ENCODE data around the gene NDRG3. TPM values are rescaled to one million over a fixed set of nuclear protein-coding genes. Genes with fewer than 3 reads are reported as not detected.
A peak's percentile ranks its signal among the peaks of the same experiment; 100 is the strongest.

Gene NDRG3
- total RNA-seq, 2 experiments from 2014 or later = 14.4 to 22.1 TPM

DNA sequence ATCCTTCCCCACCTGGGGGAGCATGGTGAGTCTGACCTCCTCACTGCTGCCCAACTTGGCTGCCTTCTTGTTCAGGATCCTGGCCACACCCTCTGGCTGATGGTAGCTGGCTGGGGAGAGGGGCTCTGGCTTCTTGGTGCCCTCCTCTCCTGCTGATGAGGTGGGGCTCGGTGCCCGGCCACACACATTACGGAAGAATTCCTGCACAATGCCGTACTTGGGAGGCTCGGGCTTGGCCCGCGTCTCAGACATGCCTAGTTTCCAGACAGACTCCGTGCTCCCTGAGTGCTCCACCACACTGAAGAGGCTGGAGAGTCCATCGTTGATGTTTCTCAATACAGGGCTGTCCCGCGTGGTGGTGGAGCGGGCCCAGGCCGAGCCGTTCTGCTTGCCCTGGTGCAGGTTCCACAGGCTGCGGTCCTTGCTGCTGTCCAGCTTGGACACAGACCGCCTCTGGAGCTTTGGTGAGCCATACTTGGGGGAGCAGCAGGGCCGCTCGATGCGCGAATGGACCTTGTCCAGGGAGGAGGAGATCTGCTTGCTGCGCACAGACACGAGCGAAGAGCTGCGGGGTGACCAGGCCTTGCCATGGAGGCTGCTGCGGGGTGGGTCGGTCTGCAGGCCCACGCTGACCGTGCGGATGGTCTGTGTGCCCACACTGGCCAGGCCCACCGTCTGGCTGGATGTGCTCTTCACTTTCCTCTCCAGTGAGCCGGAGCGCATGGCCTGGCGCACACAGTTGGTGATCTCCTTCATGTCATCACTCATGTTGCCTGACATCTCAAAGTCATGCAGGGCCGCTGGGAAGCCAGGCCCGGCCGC lies 47.6 kb upstream of the NDRG3 start:
- Histone ChIP-seq H3K27ac (ENCODE audit: low read depth, low read length, poor library complexity, severe bottlenecking) (peak overlapping the region; percentile 40), H3K36me3 (ENCODE audit: insufficient read depth, low read length) (peaks cover 13% of the 10 kb centered on the region; the same call in 1 of the 2 replicates), H3K9me3 (ENCODE audit: low read length) (no peaks in the 10 kb centered on the region), H3K4me3 (ENCODE audit: low read depth, low read length, poor library complexity, severe bottlenecking) (no peak overlapping the region), H2AFZ (ENCODE audit: low read length) (0 out of 2 replicates have a peak overlapping the region, but pooled peaks have one; percentile 1), H3K4me1 (ENCODE audit: insufficient read depth, low read length, poor library complexity, severe bottlenecking) (peaks cover 20% of the 10 kb centered on the region), H3K4me2 (ENCODE audit: low read length) (peak overlapping the region; percentile 39), H3K79me2 (ENCODE audit: insufficient read depth, low read depth, low read length) (no peaks in the 10 kb centered on the region), H4K20me1 (ENCODE audit: insufficient read depth, low read length) (no peaks in the 10 kb centered on the region), H3K9me2 (ENCODE audit: insufficient read depth, low read length) (no peaks in the 10 kb centered on the region)
- intact Hi-C loops (cut with micrococcal nuclease; ENCODE audit: unreplicated experiment) = no loop called here
- no peak for TF ChIP-seq CTCF (conservative IDR thresholded peaks at IDR 0.05; ENCODE audit: low read length)
- no peak for TF ChIP-seq EZH2phosphoT487 (IDR thresholded peaks at IDR 0.05; ENCODE audit: borderline replicate concordance, low read depth, low read length)
- ChIA-PET CTCF (ENCODE audit: unreplicated experiment) (interaction anchor here (1.3 kb wide), 1 partner anchor 42 kb away, joined by 4 read pairs; no protein-coding TSS in a partner anchor), POLR2A (interaction anchor here (0.6 to 2.3 kb wide), 4 partner anchors 20 to 189 kb away, joined by 3 to 7 read pairs (median 4); partner anchors contain the start of gene DSN1)
- DNase-seq (ENCODE audit: low spot score) = no peak
- BruUV-seq (replicated peaks) = no TSS peak

DNA sequence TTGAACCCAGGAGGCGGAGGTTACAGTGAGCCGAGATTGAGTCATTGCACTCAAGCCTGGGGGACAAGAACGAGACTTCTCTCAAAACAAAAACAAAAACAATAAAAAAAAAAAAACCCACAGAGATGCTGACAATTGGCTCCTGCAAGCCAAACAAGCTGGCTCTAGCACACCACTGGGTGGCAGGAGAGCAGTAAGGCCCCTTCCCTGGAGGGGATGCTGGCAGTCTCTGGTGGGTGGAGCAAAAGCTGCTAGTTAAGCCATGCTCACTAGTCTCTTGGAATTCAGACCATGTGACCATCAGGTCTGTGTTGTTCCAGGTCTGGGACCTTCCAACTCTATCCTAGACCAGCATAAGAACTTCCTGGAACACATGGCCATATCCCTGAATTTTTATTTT lies 46.5 kb upstream of the NDRG3 start:
- 0 out of 2 replicates have a peak overlapping the region, but pooled peaks have one; percentile 2 for H3K4me2 ChIP-seq (ENCODE audit: low read length)
- H3K9me2 ChIP-seq (ENCODE audit: insufficient read depth, low read length) = no peaks in the 10 kb centered on the region
- no TSS peak for BruUV-seq (replicated peaks)
- H3K4me3 ChIP-seq (ENCODE audit: low read depth, low read length, poor library complexity, severe bottlenecking) = no peak overlapping the region
- H4K20me1 ChIP-seq (ENCODE audit: insufficient read depth, low read length) = no peaks in the 10 kb centered on the region
- CTCF ChIA-PET (ENCODE audit: unreplicated experiment) = interaction anchor here (1.0 to 1.3 kb wide), 2 partner anchors 16 to 43 kb away, joined by 4 read pairs; no protein-coding TSS in a partner anchor
- peaks cover 20% of the 10 kb centered on the region for H3K4me1 ChIP-seq (ENCODE audit: insufficient read depth, low read length, poor library complexity, severe bottlenecking)
- intact Hi-C loops (cut with micrococcal nuclease; ENCODE audit: unreplicated experiment) = loop anchor here (1.0 kb wide), 2 partner anchors 72 to 95 kb away; no protein-coding TSS in a partner anchor
- no peak overlapping the region for H2AFZ ChIP-seq (ENCODE audit: low read length)
- H3K27ac ChIP-seq (ENCODE audit: low read depth, low read length, poor library complexity, severe bottlenecking) = peak overlapping the region; percentile 40
- no peaks in the 10 kb centered on the region for H3K79me2 ChIP-seq (ENCODE audit: insufficient read depth, low read depth, low read length)
- peak; percentile 81 for TF ChIP-seq CTCF (conservative IDR thresholded peaks at IDR 0.05; ENCODE audit: low read length)
- TF ChIP-seq EZH2phosphoT487 (IDR thresholded peaks at IDR 0.05; ENCODE audit: borderline replicate concordance, low read depth, low read length) = no peak
- POLR2A ChIA-PET = interaction anchor here (0.6 to 2.3 kb wide), 6 partner anchors 19 to 1131 kb away, joined by 3 to 7 read pairs (median 3); partner anchors contain the start of gene DSN1
- no peaks in the 10 kb centered on the region for H3K9me3 ChIP-seq (ENCODE audit: low read length)
- peaks cover 13% of the 10 kb centered on the region; the same call in 1 of the 2 replicates for H3K36me3 ChIP-seq (ENCODE audit: insufficient read depth, low read length)
- peak; percentile 83 for DNase-seq (ENCODE audit: low spot score)
